ENCODE results near the gene AMBP.

The AMBP gene

DNA sequence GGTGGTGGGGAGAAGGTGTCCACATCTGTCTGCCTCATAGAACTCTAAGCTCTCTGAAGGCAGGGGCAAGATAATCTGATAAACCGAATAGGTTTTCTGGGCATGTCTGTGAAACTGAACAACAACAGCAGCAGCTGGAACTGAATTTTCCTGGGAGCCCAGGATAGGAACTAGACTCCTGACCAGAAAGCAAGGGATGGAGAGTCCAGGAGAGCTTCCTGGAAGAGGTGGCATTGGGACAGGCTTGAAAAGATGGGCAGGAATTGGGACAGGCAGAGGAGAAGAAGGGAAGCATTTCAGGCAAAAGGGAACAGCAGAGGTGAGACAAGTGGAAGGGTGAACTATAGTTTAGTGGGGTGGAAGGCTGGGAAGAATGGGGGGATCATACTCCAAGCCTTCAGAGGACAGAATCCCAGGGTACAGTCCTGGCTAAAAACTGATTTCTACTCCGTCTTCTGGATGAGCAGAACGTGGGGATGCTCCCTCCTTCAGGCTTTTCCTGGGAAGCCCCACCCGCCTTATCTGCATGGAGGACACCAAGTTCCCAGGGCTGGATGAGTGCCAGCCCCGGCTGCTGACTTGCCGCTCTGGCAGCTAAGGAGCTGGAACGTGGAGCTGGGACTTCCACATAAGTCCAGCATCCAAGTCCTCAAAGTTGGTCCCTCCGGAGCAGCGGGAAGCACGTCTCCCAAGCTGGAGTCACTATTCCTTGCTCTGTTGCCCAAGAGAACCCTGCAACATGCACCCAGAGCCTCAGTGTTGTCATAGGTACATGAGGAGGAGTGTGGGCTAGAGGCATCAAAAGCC, 34.9 kb upstream of the AMBP start:
- DNase-seq (ENCODE audit: low read depth) = no peak

DNA sequence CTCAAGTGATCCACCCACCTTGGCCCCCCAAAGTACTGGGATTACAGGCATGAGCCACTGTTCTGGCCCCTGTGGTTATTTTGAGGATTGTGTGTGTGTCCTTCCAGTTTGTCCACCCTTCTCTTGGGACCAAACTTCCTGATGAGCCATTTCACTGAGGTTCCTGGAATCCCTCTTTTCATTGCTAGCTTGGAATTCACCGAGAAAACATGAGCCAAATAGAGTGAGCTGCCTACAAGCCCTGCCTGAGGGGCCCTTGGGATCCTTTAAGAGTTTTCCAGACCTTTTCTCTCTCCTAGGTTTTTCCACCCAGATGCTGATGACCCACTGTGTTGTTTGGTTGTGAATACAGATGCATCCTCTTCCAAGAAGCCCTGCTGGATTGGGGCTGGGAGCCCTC, 34.2 kb upstream of the AMBP start:
- DNase-seq (ENCODE audit: low read depth) = no peak

DNA sequence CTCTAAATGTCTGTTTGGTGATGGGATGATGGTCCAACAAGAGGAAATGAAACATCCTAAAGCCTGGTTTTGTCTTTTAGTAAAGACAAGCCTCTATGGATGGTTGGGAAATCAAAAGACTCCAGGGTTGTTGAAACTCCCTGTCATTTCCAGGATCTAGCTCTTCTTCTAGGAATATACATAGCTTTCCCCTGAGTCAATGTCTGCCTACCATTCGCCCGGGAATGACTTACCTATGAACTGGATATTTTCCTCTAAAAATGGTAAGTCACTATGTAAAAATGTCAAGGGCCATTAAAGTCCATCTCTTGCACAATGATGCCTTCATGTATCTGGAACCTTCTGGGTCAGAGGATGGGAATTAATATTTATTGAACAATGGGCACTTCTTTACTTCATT, 32.1 kb upstream of the AMBP start:
- DNase-seq (ENCODE audit: low read depth) = no peak

DNA sequence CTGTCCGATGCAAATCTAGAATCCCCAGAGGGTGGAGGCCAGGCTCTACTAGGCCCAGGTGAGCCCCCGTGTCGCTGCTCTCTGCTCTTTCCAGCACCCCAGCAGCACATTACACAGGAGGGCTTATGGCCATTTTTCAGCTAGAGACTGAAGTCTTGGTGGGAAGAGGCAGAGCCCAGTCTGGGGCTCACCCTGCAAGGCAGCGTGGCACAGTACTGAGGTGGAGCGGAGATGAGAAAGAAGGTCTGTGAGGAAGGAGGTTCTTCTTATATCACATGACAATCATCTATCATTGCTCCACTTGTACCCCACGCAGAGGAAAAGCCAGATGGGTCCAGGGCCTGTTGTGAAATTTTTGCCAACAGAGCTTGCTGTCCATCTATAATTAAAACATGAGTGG, 31.0 kb upstream of the AMBP start:
- no peak for DNase-seq (ENCODE audit: low read depth)

DNA sequence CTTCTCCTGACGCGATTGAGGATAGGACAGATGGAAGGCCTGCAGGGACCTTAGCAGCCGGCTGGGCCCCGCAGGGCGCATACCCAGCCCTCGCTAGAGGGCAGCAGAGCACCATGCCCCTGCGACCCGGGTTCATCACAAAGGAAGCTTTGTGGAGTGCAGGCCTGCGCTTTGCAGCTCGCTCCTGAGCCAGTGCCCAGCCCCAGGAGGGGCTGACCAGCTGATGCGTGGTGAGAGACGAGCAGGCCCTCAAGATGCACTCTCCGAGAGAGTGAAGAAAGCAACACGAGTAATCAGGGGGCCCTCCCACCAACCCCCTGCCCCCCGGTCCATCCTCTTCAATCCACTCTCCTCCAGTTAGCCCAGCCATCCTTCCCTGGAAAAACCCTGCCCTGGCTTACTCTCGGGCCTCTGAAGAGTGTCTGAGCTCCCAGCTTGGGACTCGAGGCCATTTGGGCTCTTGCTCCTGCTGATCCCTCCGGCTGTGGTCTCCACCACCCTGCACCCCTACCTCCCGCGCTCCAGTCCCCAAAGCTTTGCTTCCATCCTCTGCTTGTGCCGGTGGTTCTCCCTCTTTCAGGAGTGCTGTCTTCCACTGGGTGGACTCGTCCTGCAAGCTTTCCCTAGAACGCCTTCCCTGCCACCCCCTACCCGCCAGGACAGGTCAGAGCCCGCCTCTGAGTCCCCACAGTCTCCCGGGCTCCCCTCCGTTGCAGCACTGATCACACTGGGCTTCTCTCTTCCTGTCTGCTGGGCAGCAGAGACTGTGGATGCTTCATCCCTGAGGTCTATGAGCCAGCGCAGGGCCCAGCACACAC, 30.1 kb upstream of the AMBP start:
- DNase-seq (ENCODE audit: low read depth) = no peak

- no peak for DNase-seq (ENCODE audit: low read depth)
Measured at GRCh38 chr9:114107286-114108001, 29.3 kb upstream of the AMBP start.

- DNase-seq (ENCODE audit: low read depth) = no peak
Measured at GRCh38 chr9:114105236-114105635, 27.1 kb upstream of the AMBP start.

DNA sequence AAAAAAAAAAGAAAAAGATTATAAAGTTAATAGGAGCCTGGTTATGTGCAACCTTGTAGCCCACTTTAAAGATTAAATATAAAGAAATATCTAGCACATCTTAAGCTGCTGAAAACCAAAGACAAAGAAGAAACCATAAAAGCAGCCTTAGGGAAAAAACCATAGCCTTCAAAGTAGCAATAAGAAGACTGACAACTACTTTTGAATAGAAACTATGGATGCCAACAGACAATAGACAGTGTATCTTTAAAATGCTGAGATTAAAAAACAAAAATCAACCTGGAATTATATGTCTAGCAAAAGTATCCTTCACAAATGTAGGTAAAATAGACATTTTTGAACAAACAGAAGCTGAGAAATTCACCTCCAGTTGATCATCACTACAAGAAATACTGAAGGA, 24.4 kb upstream of the AMBP start:
- no peak for DNase-seq (ENCODE audit: low read depth)

- DNase-seq (ENCODE audit: low read depth) = no peak
Measured at GRCh38 chr9:114100536-114100935, 22.4 kb upstream of the AMBP start.

GRCh38 chr9:114099669-114100270, 21.7 kb upstream of the AMBP start:
- DNase-seq (ENCODE audit: low read depth) = no peak

DNA sequence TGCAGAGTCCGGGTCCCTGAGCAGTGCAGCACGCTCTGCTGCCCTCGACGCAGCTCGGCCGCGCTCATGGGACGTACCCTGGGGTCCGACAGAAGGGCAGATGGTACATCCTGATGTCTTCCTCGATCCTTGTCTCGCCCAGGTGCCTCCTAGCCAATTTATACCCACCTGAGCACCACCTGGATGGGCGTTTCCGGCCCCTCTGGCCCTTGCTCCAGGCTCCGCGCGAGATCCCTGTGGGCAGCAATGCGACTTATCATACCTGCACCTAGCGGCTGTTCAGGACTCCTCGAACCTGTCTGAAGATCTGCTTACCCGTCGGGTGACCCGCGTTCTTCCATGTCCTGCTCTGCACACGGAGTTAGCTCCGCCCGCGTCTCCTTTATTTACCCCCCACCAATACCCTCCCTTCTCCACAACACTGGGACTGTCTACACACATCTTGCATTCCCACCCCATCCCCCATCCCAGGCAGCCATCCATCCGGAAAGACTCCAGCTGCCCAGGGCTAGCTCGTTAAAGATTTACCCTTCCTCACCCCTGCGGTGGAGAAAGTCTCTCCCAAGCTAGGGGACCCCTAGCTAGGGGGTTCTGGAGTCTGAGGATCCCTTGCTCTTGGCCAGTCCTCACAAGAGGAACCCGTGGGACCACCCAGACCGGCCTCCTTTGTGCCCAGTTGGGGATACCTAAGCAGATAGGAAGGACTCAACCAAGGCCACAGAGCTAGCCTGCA, 21.0 kb upstream of the AMBP start, which contains the start of gene KIF12:
KIF12 (minus strand) TSS at position 357 of the 733 bp plus-strand sequence; CDS start at position 341, 16 bp downstream.
- no peak for DNase-seq (ENCODE audit: low read depth)

DNA sequence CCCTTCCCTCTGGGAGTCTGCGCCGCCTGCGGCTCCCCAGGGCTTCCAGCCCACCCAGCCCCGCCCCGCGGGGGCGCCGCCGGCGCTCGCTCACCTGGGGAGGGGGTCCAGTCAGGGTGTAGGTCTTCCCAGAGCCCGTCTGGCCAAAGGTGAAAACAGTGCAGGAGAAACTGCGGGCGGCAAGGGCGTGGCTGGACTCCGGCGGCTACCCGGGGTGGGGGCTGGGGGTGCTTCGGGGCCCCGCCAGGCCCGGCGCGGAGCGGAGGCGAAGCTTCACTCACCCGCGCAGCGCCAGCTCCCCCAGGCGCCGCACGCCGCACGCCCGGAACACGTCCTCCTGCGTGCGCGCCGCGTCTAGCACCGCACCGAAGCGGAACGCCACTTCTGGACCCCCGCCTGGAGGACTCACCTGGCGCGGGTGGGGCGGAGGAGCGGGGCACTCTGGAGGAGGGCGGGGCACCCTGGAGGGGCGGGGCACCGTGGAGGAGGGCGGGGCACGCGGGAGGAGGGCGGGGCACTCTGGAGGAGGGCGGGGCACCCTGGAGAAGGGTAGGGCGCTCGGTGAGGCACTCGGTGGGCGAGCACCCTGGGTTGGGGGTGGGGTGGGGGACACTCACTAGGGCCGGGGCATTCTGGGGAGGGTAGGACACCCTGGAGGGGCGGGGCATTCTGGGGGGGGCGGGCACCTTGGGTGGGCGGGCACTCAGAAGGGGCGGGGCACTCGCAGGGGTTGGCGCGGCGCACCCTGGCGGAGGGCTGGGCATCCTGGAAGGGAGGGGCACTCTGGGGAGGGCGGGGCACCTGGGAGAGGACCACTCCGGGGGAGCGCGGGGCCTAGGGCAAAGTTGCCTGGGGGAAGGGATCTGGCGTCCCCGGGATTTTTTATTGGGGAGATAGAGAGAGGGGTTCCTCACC, 20.2 kb upstream of the AMBP start:
- DNase-seq (ENCODE audit: low read depth) = no peak

- no peak for DNase-seq (ENCODE audit: low read depth)
Measured at GRCh38 chr9:114097613-114098020, 19.5 kb upstream of the AMBP start.

GRCh38 chr9:114096866-114097612, 18.9 kb upstream of the AMBP start:
- no peak for DNase-seq (ENCODE audit: low read depth)

DNA sequence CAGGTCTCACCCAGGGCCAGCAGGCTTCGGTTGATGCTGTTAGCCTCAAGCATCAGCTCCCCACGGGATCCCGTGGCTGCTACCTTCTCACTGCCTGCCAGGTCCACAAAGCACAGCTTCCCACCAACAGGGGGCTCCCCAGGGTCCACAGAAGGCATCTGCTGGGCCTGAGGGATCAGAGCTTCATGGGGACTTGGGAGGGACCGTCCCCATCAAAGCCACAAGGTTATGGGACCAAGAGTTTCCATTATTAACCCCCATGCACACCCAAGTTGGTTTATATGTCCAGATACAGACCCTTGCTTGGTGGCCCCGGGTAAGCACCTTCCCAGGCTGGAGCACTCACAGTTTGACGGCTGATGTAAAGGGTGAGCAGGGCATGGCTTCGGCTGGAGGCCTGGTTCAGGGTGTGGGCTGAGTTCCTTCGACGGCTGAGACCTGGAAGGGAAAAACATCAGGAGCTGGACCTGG, 18.0 kb upstream of the AMBP start:
- DNase-seq (ENCODE audit: low read depth) = no peak

GRCh38 chr9:114094971-114095370, 16.9 kb upstream of the AMBP start:
- DNase-seq (ENCODE audit: low read depth) = no peak

- DNase-seq (ENCODE audit: low read depth) = no peak
Measured at GRCh38 chr9:114093761-114094505, 15.8 kb upstream of the AMBP start.

- DNase-seq (ENCODE audit: low read depth) = no peak
Measured at GRCh38 chr9:114093031-114093471, 15.0 kb upstream of the AMBP start.

DNA sequence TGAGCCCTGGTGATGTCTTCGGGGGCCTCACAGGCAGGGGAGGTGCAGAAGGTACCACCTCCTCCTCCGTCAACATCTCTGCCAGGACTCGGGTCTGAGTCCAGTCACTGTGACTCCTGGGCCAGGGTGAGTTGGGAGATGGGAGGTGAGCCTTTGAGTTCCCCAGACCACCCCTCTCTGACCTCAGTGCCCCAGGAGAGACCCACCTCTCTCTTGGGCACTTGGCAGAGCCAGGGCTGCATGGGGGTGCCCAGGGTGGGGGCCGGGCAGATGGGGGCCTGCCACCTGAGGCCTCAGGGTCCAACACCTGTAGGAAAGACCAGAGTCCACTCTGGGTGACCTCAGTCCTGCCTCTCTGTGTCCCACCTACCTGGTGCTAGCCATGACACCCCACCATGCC, 14.2 kb upstream of the AMBP start:
- no peak for DNase-seq (ENCODE audit: low read depth)

Measured in HS-27A (cell line).